Measurements from ENCODE around the gene WFIKKN2. TPM values are rescaled to one million over a fixed set of nuclear protein-coding genes. Genes with fewer than 3 reads are reported as not detected.

WFIKKN2 gene
- total RNA-seq, 2 experiments from 2014 or later: not detected

GRCh38 chr17:50833510-50834428 is 1.6 kb upstream of the WFIKKN2 start:
- peaks cover 19% of the 10 kb centered on the region for H3K27me3 Mint-ChIP-seq
- no peaks in the 10 kb centered on the region for H3K4me1 Mint-ChIP-seq
- no peak overlapping the region for H3K4me3 Mint-ChIP-seq
- H3K27ac Mint-ChIP-seq: no peak overlapping the region
- DNase-seq (no peak), ATAC-seq (ENCODE audit: low read depth) (no peak)
- no peaks in the 10 kb centered on the region for H3K36me3 Mint-ChIP-seq
- H3K9me3 Mint-ChIP-seq: no peaks in the 10 kb centered on the region
- POLR2A ChIA-PET: no interaction called here

- no peaks in the 10 kb centered on the region for H3K4me1 Mint-ChIP-seq
- no peaks in the 10 kb centered on the region for H3K9me3 Mint-ChIP-seq
- no peak overlapping the region for H3K27ac Mint-ChIP-seq
- POLR2A ChIA-PET: no interaction called here
- ATAC-seq (ENCODE audit: low read depth): no peak
- no peak overlapping the region for H3K4me3 Mint-ChIP-seq
- no peak for DNase-seq
- peaks cover 13% of the 10 kb centered on the region for H3K27me3 Mint-ChIP-seq
- no peaks in the 10 kb centered on the region for H3K36me3 Mint-ChIP-seq
Observed at GRCh38 chr17:50834429-50835300, 721 bp upstream of the WFIKKN2 start.

- Mint-ChIP-seq H3K9me3 (no peaks in the 10 kb centered on the region), H3K27me3 (peaks cover 13% of the 10 kb centered on the region), H3K4me3 (no peak overlapping the region), H3K36me3 (no peaks in the 10 kb centered on the region), H3K27ac (no peak overlapping the region), H3K4me1 (no peaks in the 10 kb centered on the region)
- no peak for DNase-seq
- POLR2A ChIA-PET: interaction anchor here (0.5 kb wide), 1 partner anchor 447 kb away, joined by 3 read pairs; no protein-coding TSS in a partner anchor
- no peak for ATAC-seq (ENCODE audit: low read depth)
Observed at GRCh38 chr17:50836826-50837225, 1.4 kb downstream of the WFIKKN2 start.

DNA sequence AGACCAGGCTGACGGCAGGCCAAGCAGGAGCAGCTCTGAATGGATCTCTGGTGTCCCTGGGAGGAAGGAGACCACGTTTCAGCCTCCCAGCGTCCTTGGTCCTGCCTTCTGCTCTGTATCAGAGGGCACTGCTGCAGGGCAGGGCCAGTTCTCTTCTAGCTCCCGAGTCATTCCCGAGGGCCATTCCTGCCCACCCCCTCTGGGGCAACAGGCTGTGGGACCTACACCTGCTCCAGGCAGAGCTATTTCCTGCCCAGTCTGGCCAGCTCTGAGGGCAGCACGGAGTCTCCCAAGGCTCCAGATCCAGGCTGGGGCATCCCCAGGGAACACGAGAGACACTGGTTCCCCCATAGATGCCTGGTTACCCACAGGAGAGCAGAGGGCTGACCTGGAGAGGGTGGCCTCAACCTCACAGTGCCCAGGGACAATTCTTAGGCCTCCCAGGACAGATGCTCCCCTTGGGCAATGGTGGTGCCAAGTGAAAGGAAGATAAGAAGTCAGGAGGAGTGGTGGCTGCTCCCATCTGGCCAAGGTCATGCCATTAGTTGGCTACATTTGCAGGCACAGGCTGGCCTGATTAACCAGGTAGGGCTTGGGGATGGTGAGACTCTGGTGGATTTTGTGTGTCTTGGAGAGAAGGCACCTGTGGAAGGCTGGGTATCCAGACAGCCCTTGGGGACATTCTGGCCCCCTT is 2.0 kb downstream of the WFIKKN2 start:
- Mint-ChIP-seq H3K27ac (no peak overlapping the region), H3K36me3 (no peaks in the 10 kb centered on the region), H3K27me3 (peaks cover 13% of the 10 kb centered on the region), H3K4me1 (no peaks in the 10 kb centered on the region), H3K9me3 (no peaks in the 10 kb centered on the region), H3K4me3 (no peak overlapping the region)
- ATAC-seq (ENCODE audit: low read depth) (no peak), DNase-seq (no peak)
- POLR2A ChIA-PET: interaction anchor here (0.5 kb wide), 1 partner anchor 448 kb away, joined by 3 read pairs; no protein-coding TSS in a partner anchor

GRCh38 chr17:50837980-50838954 is 2.9 kb downstream of the WFIKKN2 start:
- no peaks in the 10 kb centered on the region for H3K4me1 Mint-ChIP-seq
- POLR2A ChIA-PET: no interaction called here
- H3K9me3 Mint-ChIP-seq: no peaks in the 10 kb centered on the region
- H3K4me3 Mint-ChIP-seq: no peak overlapping the region
- DNase-seq (no peak), ATAC-seq (ENCODE audit: low read depth) (no peak)
- H3K36me3 Mint-ChIP-seq: no peaks in the 10 kb centered on the region
- no peak overlapping the region for H3K27ac Mint-ChIP-seq
- H3K27me3 Mint-ChIP-seq: peaks cover 13% of the 10 kb centered on the region

GRCh38 chr17:50839591-50840310 is 4.4 kb downstream of the WFIKKN2 start:
- Mint-ChIP-seq H3K4me3 (no peak overlapping the region), H3K36me3 (no peaks in the 10 kb centered on the region), H3K4me1 (no peaks in the 10 kb centered on the region), H3K9me3 (no peaks in the 10 kb centered on the region), H3K27me3 (peaks cover 8% of the 10 kb centered on the region), H3K27ac (no peak overlapping the region)
- DNase-seq: no peak
- POLR2A ChIA-PET: no interaction called here
- ATAC-seq (ENCODE audit: low read depth): no peak

DNA sequence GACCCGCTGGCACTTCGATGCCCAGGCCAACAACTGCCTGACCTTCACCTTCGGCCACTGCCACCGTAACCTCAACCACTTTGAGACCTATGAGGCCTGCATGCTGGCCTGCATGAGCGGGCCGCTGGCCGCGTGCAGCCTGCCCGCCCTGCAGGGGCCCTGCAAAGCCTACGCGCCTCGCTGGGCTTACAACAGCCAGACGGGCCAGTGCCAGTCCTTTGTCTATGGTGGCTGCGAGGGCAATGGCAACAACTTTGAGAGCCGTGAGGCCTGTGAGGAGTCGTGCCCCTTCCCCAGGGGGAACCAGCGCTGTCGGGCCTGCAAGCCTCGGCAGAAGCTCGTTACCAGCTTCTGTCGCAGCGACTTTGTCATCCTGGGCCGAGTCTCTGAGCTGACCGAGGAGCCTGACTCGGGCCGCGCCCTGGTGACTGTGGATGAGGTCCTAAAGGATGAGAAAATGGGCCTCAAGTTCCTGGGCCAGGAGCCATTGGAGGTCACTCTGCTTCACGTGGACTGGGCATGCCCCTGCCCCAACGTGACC is 5.0 kb downstream of the WFIKKN2 start:
- ATAC-seq (ENCODE audit: low read depth) (no peak), DNase-seq (no peak)
- Mint-ChIP-seq H3K27ac (no peak overlapping the region), H3K9me3 (no peaks in the 10 kb centered on the region), H3K4me3 (no peak overlapping the region), H3K36me3 (no peaks in the 10 kb centered on the region), H3K27me3 (peaks cover 2% of the 10 kb centered on the region), H3K4me1 (no peaks in the 10 kb centered on the region)
- POLR2A ChIA-PET: no interaction called here

DNA sequence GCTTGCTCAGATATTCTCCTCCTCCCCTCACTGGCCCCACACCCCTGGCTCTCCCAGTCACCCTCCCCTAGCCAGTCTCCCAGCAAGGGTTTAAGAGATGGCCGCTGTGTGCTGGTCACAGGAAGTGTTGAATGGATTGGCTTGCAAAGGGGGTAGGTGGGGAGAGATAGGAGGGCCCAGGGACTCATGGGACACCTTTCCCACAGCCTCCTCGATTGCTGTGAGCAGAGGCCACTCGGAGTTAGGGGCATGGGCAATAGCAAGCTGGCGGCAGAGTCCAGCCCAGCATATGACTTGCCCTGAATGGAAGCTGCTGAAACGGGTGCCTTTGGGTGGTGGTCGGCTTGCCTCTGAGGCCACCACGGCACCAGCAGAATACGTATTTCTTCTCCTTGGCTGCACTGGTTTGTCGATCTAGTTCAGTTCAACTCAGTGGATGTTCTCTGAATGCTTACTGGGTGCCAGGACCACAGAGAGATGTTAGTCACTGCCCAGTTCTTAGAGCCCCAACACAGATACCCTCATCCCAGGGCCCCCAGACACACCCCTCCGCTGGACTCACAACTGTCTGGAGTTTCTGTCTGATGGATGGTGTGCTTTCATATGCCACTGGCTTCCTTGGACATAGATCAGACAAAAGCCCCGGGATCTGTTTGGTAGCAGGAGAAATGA is 6.0 kb downstream of the WFIKKN2 start:
- Mint-ChIP-seq H3K36me3 (no peaks in the 10 kb centered on the region), H3K27me3 (no peaks in the 10 kb centered on the region), H3K27ac (no peak overlapping the region), H3K4me3 (no peak overlapping the region), H3K9me3 (no peaks in the 10 kb centered on the region), H3K4me1 (no peaks in the 10 kb centered on the region)
- POLR2A ChIA-PET: no interaction called here
- DNase-seq (no peak), ATAC-seq (ENCODE audit: low read depth) (peak; percentile 15)

GRCh38 chr17:50841949-50842354 is 6.6 kb downstream of the WFIKKN2 start:
- Mint-ChIP-seq H3K27me3 (no peaks in the 10 kb centered on the region), H3K4me1 (no peaks in the 10 kb centered on the region), H3K36me3 (no peaks in the 10 kb centered on the region), H3K9me3 (no peaks in the 10 kb centered on the region), H3K4me3 (no peak overlapping the region), H3K27ac (no peak overlapping the region)
- DNase-seq: peak; percentile 66
- POLR2A ChIA-PET: no interaction called here
- ATAC-seq (ENCODE audit: low read depth): peak; percentile 55

DNA sequence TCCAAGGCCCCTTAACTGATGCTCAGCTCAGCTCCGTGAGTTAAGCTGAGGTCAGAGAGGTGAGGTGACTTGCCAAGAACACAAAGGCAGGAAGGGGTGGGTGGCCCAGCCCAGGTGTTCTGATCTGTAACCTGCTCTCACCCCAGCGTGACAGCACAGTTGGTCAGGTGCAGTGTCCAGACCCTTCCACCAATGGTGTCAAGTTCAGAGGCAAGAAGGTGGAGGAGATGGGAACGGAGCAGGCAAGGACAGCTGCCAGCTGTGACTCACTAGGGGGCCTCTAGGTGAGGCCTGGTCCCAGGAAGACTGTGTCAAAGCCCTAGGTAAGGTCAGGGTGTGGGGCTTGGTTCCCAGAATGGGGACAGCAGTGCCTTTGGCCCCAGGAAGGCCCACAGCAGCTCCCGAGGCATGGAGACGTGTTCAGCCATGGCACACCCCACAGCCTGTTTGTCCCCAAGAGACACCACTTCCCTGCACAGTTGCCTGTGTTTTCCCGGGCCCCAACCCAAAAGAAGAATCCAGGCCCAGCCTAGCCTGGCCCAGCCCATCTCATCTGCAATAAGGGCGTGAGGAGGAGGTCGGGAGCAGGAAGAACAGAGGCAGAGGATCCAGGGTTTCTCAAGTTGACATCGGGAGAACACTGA is 7.2 kb downstream of the WFIKKN2 start:
- H3K27ac Mint-ChIP-seq: no peak overlapping the region
- DNase-seq (no peak), ATAC-seq (ENCODE audit: low read depth) (no peak)
- H3K4me1 Mint-ChIP-seq: no peaks in the 10 kb centered on the region
- no peaks in the 10 kb centered on the region for H3K36me3 Mint-ChIP-seq
- POLR2A ChIA-PET: no interaction called here
- H3K9me3 Mint-ChIP-seq: no peaks in the 10 kb centered on the region
- H3K4me3 Mint-ChIP-seq: no peak overlapping the region
- no peaks in the 10 kb centered on the region for H3K27me3 Mint-ChIP-seq
